Psoas muscle (tissue), 8 donors: ENCODE results near the gene REL. TPM values are rescaled to one million over a fixed set of nuclear protein-coding genes. Genes with fewer than 3 reads are reported as not detected.

Experiments used
- ATAC-seq, 4 donors: fragments of 200-7000 bp; cut with Tn5 transposase; one replicate each; pipeline ENCODE4 v1.9.1; 2020; ENCODE audit warnings: moderate library complexity in 3 of 4, mild to moderate bottlenecking in 2 of 4
- DNase-seq, 2 donors: peaks; one replicate each; pipeline ENCODE4 v3.0.0-alpha.2; 2020
- H3K27ac ChIP-seq: fragments of 200-600 bp; one replicate; pipeline ENCODE4 v1.8.0; 2022
- H3K27me3 ChIP-seq, 3 donors: fragments of 200-600 bp in 1 of 3; one replicate each; pipeline versions ENCODE4 v1.6.1 to v1.8.0; 2013 to 2022; ENCODE audit warnings: low read length in 2 of 3, mild to moderate bottlenecking in 2 of 3, moderate library complexity in 1 of 3; ENCODE audit not compliant: insufficient read depth in 3 of 3
- H3K36me3 ChIP-seq, 2 donors: fragments of 200-600 bp in 1 of 2; one replicate each; pipeline versions ENCODE4 v1.6.1 to v1.8.0; 2013 to 2022; ENCODE audit warnings: low read depth in 1 of 2, mild to moderate bottlenecking in 1 of 2, moderate library complexity in 1 of 2; ENCODE audit not compliant: insufficient read depth in 1 of 2
- H3K4me1 ChIP-seq: fragments of 200-600 bp; one replicate; pipeline ENCODE4 v1.8.0; 2022
- H3K4me3 ChIP-seq: fragments of 200-600 bp; one replicate; pipeline ENCODE4 v1.8.0; 2022; ENCODE audit warnings: mild to moderate bottlenecking
- H3K9me3 ChIP-seq: fragments of 200-600 bp; one replicate; pipeline ENCODE4 v1.8.0; 2022
- CTCF ChIP-seq: fragments of 200-600 bp; IDR thresholded peaks from one replicate; pipeline ENCODE4 v1.8.0; 2022; ENCODE audit warnings: antibody characterized with exemption
- WGBS, 3 donors: extraction: QIAGEN DNeasy Blood & Tissue Kit; methylation state at CpG; one replicate each; pipeline versions ENCODE4 v1.1.6 to v1.1.7; 2013; 5-methylcytosine and 5-hydroxymethylcytosine counted together
- intact Hi-C, 2 donors: fragments of 100-400 bp; cut with DNase I; formaldehyde crosslinking; loops; one replicate each; pipeline versions ENCODE4 v1.11.0 to v1.14.2; 2022
- polyA plus RNA-seq, 3 donors: library from polyadenylated mRNA; stranded (reverse); fragments of 200-250 nt; gene quantifications; one replicate each; pipeline ENCODE4 v1.2.3, GENCODE V29; 2013
- total RNA-seq, 4 donors: library from RNA; stranded (reverse); fragmentation: NEBNext Ultra II Directional in 2 of 4; extraction: Animal tissue kit (Norgen Biotek cat#: 25700) in 2 of 4; gene quantifications; one replicate each; pipeline versions ENCODE4 v1.2.1 to v1.2.4, GENCODE V29; 2021 to 2023
- donor health status: healthy with polysubstance abuse.
- donor health status: DM: no; HTN: no; CAD: no; lungs with moderate emphysema.
- donor health status: Bipolar disorder and iron deficiency.
- donor health status: healthy.
- donor health status: DM: yes; HTN: yes; CAD: no.
- donor health status: DM: no; HTN: no; CAD: no.
- donor health status: DM: no; HTN: no; CAD: no.
- donor health status: DM: yes; HTN: yes; CAD: no.

Gene REL
- total and polyA plus RNA-seq, 7 donors = 0.49 to 6.9 (median 4.0) TPM

GRCh38 chr2:60974652-60975051 lies 93.3 kb downstream of the REL start:
- no peak for ATAC-seq
- no peak for DNase-seq
- Histone ChIP-seq H3K27ac (no peak overlapping the region), H3K4me3 (no peak overlapping the region), H3K4me1 (no peaks in the 10 kb centered on the region), H3K9me3 (no peaks in the 10 kb centered on the region), H3K36me3 (no peaks in the 10 kb centered on the region), H3K27me3 (no peaks in the 10 kb centered on the region)
- TF ChIP-seq CTCF = no peak
- intact Hi-C loops = no loop called here
- 90 to 95% (median 92%) methylated on average over 16 of the region's 16 CpGs for WGBS, 3 donors

Other genes with a start within 250 kb of the REL start
- gene PAPOLG, start 125.3 kb upstream of the REL start, total RNA-seq = 1 to 10 TPM; 5.5 to 9.9 (median 8.0) TPM
- 1 to 10 TPM; 3.1 to 6.1 (median 3.2) TPM for gene PAPOLG, start 125.3 kb upstream of the REL start, polyA plus RNA-seq
- 10 to 100 TPM; 20.9 to 29.2 (median 22.5) TPM for gene PEX13, start 136.1 kb downstream of the REL start, total RNA-seq
- 10 to 100 TPM; 11.3 to 23.5 (median 13.8) TPM for gene PEX13, start 136.1 kb downstream of the REL start, polyA plus RNA-seq
- 1 to 10 TPM; 1.8 to 5.1 (median 3.8) TPM for gene PUS10, start 136.7 kb downstream of the REL start, total RNA-seq
- gene PUS10, start 136.7 kb downstream of the REL start, polyA plus RNA-seq = 1 to 10 TPM; 1.4 to 2.9 (median 1.6) TPM
- 1 to 10 TPM; 2.3 to 5.0 (median 2.9) TPM for gene SANBR, start 184.3 kb downstream of the REL start, total RNA-seq
- 1 to 10 TPM; 1.6 to 2.3 (median 1.6) TPM for gene SANBR, start 184.3 kb downstream of the REL start, polyA plus RNA-seq